Nephron progenitor cell (in vitro differentiated cells): ENCODE measurements around the gene RSL1D1.

Experiments
- DNase-seq: peaks from one replicate; pipeline ENCODE4 v3.0.0; 2021
- H3K27ac Mint-ChIP-seq: 2 replicates; pipeline ENCODE4 v1.8.0; 2021; ENCODE audit warnings: mild to moderate bottlenecking, moderate library complexity, mixed read lengths
- H3K27me3 Mint-ChIP-seq: 2 replicates; pipeline ENCODE4 v1.8.0; 2021; ENCODE audit warnings: mild to moderate bottlenecking, low read depth, mixed read lengths; ENCODE audit not compliant: poor library complexity
- H3K36me3 Mint-ChIP-seq: 2 replicates; pipeline ENCODE4 v1.8.0; 2021; ENCODE audit warnings: low read depth, mixed read lengths
- H3K4me1 Mint-ChIP-seq: 2 replicates; pipeline ENCODE4 v1.8.0; 2021; ENCODE audit warnings: mixed read lengths
- H3K4me3 Mint-ChIP-seq: 2 replicates; pipeline ENCODE4 v1.8.0; 2021; ENCODE audit warnings: mild to moderate bottlenecking, moderate library complexity, mixed read lengths
- H3K9me3 Mint-ChIP-seq: 2 replicates; pipeline ENCODE4 v1.8.0; 2021; ENCODE audit warnings: mild to moderate bottlenecking, moderate library complexity, mixed read lengths
- TF ChIP-seq, protein P1 (sequence below): fragments of 200-600 bp; sonication (generic); IDR thresholded peaks from 2 replicates; pipeline ENCODE4 v1.5.0; 2021; ENCODE audit warnings: antibody characterized with exemption

Gene RSL1D1

DNA sequence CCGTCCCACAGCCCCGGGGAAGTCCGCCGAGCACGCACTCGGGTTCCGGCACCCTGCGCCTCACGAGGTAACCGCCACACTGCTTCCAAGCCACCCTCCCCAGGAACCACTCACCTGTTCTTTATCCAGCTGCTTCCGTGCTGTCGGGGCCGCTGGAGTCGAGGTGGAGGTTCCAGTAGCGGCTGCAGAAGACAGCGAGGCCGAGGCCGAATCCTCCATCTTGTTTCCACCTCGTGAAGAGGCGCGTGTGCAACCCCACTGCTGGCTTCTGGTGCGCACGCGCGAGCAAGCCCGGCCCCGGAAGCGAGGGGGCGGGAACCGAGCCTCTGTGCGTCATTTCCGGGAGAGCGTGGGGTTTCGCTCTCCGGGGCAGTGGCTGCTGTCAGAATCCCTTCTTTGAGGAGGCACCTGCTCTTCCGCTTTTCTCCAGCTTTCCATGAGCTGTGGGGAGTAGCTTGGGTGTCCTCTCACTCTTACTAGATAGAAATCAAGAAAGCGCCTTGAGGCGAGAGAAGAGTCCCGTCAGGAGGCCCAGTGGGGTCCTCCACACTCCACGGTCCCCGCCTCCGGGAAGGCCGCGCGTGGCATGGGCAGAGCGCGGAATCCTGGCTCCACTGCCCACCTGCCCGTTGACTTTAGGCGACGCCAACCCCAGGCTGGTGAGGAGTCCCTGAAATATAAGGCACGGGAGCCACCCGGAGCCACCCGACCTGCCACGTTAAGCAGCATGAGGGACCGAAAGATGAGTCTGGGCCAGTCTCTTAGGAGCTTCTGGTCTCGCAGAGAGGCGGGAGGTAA, at the start of gene RSL1D1:
TSS of gene RSL1D1 (minus strand) at position 249 of the 798 bp plus-strand sequence. CDS start at position 219, 30 bp downstream.
- Mint-ChIP-seq H3K4me1 (peaks cover 46% of the 10 kb centered on the region), H3K27me3 (no peaks in the 10 kb centered on the region), H3K27ac (peak within 1 kb of the TSS; percentile 97), H3K36me3 (peaks cover 44% of the 10 kb centered on the region), H3K9me3 (no peaks in the 10 kb centered on the region), H3K4me3 (peak within 1 kb of the TSS; percentile 99)
- TF ChIP-seq, protein P1, sequence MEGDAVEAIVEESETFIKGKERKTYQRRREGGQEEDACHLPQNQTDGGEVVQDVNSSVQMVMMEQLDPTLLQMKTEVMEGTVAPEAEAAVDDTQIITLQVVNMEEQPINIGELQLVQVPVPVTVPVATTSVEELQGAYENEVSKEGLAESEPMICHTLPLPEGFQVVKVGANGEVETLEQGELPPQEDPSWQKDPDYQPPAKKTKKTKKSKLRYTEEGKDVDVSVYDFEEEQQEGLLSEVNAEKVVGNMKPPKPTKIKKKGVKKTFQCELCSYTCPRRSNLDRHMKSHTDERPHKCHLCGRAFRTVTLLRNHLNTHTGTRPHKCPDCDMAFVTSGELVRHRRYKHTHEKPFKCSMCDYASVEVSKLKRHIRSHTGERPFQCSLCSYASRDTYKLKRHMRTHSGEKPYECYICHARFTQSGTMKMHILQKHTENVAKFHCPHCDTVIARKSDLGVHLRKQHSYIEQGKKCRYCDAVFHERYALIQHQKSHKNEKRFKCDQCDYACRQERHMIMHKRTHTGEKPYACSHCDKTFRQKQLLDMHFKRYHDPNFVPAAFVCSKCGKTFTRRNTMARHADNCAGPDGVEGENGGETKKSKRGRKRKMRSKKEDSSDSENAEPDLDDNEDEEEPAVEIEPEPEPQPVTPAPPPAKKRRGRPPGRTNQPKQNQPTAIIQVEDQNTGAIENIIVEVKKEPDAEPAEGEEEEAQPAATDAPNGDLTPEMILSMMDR = no peak
- peak; percentile 92 for DNase-seq

DNA sequence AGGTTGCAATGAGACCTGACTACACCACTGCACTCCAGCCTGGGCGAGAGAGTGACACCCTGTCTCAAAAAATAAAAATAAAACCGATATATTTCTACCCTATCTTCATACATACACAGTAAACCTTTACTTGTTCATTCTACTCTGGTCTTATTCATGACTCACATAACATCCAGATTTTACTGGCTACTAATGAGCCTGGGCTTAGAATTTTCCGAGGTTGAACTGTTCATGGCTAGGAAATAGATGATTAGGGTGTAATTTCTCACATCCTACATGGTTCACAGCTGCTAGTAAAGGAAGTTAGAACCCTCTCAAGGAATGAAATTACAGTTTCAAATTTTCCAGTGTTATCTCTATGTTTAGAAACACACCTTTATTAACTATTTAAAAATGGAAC, 49.7 kb upstream of the RSL1D1 start:
- no peak overlapping the region for H3K4me3 Mint-ChIP-seq
- DNase-seq = no peak
- TF ChIP-seq, protein P1 = no peak
- no peaks in the 10 kb centered on the region for H3K27me3 Mint-ChIP-seq
- peaks cover 36% of the 10 kb centered on the region for H3K36me3 Mint-ChIP-seq
- H3K27ac Mint-ChIP-seq = no peak overlapping the region
- peaks cover 12% of the 10 kb centered on the region for H3K4me1 Mint-ChIP-seq
- no peaks in the 10 kb centered on the region for H3K9me3 Mint-ChIP-seq

DNA sequence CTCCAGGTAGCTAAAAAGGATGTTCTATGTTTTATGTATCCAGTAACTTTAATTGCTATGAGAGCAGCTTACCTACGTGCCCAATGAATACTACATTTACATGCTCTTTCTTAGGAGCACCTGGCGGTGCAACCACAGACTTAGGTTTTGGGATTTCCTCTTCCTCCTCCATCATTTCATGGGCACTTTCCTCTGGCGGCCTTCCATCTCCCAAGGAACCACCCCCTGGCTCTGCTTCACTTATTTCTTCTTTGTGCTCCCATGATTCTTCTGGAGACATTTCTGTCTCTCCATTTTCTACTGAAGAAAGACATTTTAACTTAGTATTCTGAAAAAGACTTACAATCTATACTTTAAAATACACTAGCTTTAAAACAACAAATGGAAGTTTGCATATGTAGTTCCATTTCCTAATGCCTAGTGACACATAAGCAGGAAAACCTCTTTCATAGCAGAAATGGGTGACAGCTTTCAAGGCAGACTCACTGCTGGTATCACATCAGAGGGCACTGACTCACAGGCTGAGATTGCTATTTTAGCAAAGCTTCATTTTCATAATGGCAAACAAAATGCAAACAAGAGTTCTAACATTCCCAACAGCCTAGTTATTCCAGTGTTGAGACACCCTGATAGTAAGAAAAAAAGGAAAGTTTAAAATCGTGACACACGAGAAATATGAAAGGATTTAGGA, 45.3 kb upstream of the RSL1D1 start:
- H3K9me3 Mint-ChIP-seq = no peaks in the 10 kb centered on the region
- peaks cover 8% of the 10 kb centered on the region for H3K4me1 Mint-ChIP-seq
- H3K27ac Mint-ChIP-seq = peak overlapping the region; percentile 78
- H3K36me3 Mint-ChIP-seq = peaks cover 50% of the 10 kb centered on the region
- no peaks in the 10 kb centered on the region for H3K27me3 Mint-ChIP-seq
- H3K4me3 Mint-ChIP-seq = no peak overlapping the region
- TF ChIP-seq, protein P1 = no peak
- DNase-seq = no peak

DNA sequence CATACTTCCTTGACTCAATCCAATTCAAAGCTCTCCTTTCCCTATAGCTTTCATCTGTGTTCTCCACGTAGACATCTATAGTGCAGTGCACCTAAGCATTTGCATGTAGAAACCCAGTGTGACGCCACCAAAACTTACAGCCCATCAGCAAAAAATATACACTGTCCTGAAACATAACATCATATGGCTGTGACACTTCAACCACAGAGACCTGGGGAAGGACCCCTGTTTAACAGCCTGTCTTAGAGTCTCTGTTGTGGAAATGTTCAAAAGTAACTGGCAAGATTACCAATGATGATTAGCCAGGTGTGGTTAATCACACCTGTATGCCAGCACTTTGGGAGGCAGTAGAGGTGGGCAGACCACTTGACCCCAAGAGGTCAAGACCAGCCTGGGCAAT, 42.2 kb upstream of the RSL1D1 start:
- no peak for DNase-seq
- Mint-ChIP-seq H3K27ac (peak overlapping the region; percentile 6), H3K4me1 (no peaks in the 10 kb centered on the region), H3K27me3 (no peaks in the 10 kb centered on the region), H3K36me3 (peaks cover 76% of the 10 kb centered on the region), H3K9me3 (no peaks in the 10 kb centered on the region), H3K4me3 (no peak overlapping the region)
- TF ChIP-seq, protein P1 = no peak

DNA sequence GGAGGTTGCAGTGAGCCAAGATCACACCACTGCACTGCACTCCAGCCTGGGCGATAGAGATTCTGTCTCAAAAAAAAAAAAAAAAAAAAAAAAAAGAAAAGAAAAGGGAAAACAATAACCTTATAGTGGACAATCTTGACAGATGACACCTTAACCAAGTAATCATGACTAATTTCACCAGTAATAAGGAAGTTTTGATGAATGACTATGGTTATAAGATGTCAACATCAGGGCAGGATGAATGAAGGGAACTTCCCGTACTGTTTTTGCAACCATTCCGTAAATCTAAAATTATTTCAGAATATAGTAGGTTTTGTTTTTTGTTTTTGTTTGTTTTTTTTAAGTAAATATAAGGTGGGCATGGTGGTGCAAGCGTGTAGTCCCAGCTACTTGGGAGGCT, 41.4 kb upstream of the RSL1D1 start:
- Mint-ChIP-seq H3K27ac (no peak overlapping the region), H3K27me3 (no peaks in the 10 kb centered on the region), H3K9me3 (no peaks in the 10 kb centered on the region), H3K36me3 (peaks cover 73% of the 10 kb centered on the region), H3K4me1 (no peaks in the 10 kb centered on the region), H3K4me3 (no peak overlapping the region)
- TF ChIP-seq, protein P1 = no peak
- DNase-seq = no peak
